Activated T-helper 9 cell treated with anti-CD3 and anti-CD28 coated beads, Interleukin-2, amount 50 U/mL, for 16 hours (primary cell): ENCODE results near the gene BAHCC1.

Source experiments
- DNase-seq: peaks from one replicate; pipeline ENCODE4 v3.0.0-alpha.2; 2020; ENCODE audit warnings: low read depth

The BAHCC1 gene

DNA sequence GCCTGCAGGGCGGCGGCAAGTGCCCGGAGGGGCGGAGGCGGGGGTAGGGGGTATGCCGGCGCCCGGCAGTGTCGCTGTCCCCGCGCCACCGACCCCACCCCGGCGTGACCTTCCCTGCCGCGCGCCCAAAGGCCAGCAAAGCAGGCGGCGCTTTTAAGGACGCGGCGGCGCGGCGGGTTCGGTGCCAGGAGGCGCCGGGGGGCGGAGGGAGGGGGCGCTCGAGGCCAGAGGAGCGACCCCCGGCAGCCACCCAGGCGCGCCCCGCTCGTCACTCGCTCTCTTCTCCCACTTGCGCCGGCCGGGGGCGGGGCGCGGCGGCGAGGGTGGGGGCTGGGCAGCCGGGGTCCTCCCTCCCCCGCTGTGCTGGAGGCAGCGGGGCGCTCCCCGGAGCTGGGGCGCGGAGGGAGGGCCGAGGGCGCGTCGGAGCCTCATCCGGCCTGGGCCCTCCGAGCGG, 8.6 kb upstream of the BAHCC1 start:
- no peak for DNase-seq

DNA sequence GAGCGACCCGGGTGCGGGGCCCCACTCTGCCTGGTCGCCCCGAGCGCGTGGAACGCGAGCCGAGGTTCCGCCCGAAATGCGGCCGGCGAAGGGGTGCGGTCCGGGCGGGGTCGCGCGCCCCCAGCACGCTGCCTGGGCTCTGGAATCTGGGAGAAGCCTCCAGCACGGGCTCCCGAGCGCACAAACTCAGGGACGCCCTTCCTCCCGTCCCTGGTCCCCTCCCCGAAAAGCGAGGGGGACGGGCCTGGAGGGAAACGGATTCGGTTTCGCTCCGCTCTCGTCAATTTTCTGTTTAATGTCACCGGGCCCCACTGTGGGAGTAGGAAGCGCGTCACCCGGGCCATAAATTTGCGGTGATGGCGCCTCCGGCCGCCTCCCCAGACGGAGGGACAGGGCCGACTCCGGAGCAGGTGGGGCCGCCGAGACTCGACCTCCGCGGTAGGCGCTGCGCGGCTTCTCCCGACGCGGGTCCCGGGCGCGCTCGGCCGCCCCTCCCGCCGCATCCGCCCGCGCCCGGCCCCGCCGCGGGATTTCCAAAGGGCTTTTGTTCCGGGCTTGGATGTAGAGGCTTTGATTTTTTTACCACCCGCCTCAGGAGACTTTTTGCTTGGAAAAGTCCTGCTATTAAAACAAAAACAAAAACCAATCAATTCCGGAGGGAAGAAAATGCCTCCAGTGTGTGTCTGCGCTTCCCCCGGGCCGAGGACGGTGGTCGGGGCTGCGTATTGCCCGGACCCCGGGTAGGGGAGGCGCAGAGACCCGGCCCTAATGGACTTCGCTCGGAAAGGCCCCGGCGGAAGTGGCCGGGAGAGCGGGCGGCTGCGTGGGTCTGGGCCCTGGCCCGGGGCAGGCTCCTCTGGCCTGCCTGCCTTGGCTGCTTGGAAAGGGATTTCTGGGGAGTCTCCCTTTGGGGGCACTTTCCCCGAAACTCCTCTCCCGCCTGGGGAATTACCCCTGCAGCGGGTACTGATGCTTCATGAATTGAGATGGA, 7.9 kb upstream of the BAHCC1 start:
- no peak for DNase-seq

DNA sequence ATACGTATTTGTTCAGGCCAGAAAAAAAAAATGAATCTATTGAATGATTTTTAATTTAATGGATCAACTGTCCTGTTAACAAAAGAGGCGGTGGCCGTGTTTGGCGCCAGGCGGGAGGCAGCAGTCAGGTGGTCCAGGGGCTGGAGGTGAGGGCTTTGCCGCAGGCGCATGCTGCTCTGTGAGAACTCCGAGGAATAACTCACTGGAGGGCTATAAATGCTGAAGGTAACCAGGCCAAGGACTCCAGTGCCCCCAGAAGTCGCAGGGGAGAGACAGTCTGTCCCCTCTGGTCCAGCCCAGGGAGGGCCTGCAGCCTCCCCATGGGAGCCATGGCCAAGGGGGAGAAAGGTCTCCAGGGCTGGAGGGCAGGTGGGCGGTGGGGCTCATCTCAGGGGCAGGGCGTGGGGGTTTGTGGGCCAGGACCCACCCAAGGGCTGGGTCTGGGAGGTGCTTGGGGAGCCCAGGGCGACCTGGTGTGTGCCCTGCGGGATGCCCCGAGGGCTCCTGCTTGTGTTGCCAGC, 7.1 kb upstream of the BAHCC1 start:
- DNase-seq = no peak

- DNase-seq = no peak
Measured at GRCh38 chr17:81388612-81389367, 6.5 kb upstream of the BAHCC1 start.

DNA sequence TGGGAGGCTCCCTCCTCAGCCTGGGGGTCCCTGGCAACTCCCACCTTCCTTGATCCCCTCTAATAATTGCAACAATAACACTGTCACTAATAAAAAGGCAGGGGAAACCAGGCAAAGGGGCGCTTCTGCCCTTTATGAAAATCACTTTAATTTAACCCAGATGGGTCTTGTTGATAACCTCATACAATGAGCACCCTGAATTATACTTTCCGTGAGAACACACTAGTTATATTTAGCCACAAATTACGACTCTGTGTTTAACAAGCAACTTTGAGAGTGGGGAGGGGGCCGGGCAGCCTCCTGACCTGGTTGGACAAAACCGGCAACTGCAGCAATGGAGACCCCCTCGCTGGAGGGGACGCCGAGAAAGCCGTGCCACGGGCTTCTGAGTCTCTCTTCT, 5.7 kb upstream of the BAHCC1 start:
- no peak for DNase-seq

- no peak for DNase-seq
Measured at GRCh38 chr17:81390029-81390872, 5.0 kb upstream of the BAHCC1 start.

DNA sequence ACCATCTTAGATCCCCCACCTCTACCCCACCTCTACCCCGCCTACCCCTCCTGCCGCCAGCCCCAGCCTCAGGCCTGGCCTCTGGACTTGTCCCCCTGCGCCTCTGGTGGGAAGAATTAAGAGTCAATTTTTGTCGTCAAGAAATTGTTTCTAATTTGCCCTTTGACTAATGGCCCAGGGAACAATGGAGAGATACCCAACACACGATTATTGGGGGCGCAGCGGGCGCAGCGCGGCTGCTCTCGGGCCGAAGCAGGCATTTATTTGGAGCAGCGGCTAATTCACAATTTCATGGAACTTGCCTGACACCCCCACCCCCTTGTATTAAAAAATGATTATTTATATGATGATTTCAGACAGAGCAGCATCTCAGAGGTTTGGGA, 4.4 kb upstream of the BAHCC1 start:
- DNase-seq = no peak

DNA sequence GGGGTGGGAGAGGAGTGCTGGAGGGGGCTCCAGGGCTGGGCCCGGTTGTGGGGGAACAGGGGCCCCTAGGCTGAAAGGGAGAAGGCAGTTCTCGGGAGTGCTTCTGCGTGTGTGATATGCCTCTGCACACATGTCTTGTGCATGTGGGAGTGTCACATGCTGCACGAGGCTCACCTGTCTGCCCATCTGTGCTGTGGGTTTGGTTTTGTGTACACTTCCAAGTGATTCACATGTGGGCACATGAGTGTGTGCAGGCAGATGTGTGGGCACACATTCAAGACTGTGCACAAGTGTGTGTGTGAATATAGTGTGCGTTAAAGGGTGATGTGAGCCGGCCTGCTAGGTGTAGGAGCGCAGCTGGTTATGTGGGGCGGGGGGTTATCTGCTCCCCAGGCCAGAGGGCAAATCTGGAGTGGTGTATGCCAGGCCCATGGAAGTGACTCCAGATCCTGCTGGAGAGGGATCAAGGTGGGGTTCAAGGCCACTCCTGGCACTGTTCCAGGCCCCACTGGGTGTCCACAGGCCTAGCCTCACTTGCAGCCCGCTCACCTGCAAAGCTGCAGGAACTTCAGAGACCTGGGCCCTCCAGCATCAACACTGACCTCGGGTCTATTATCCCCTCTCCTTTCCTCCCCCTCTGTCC, 3.8 kb upstream of the BAHCC1 start:
- DNase-seq = no peak

- DNase-seq = no peak
Measured at GRCh38 chr17:81391936-81392908, 3.0 kb upstream of the BAHCC1 start.

- no peak for DNase-seq
Measured at GRCh38 chr17:81392909-81393654, 2.2 kb upstream of the BAHCC1 start.

DNA sequence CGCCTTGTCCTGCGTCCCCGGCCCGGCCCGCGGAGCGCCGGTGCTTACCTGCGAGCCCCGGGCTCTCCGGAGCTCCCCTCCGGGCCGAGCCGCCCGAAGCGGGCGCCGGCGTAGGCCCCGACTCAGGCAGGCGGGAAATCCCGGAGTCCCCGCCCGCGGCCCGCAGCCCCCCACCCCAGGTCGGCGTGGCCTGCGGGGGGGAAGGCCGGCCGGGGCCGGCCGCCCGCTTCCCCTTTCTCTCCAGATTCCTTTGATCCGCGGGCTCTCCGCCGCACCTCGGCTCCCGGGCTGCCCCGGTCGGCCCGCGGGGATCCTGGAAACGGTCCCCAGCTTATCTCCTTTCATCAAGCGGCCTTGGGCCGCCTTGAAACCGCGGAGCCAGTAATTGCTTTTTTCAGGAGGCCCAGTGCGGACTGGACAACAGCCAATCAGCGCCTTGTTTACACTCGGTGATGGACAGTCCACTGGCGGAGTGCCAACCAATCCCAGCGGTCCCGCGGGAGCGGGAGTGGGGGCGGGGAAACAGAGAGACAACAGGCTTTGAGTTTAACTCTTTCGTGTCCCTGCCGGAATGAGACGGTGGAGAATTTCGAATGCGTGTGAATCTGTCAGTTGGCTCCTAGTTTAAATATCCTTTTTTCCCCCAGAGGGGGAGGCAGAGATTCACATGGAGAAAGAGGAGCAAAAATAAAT, 1.4 kb upstream of the BAHCC1 start:
- DNase-seq = no peak

GRCh38 chr17:81394377-81394920, 808 bp upstream of the BAHCC1 start:
- DNase-seq = no peak

- no peak for DNase-seq
Measured at GRCh38 chr17:81395600-81396277, 482 bp downstream of the BAHCC1 start.

- no peak for DNase-seq
Measured at GRCh38 chr17:81396278-81396721, 1.0 kb downstream of the BAHCC1 start.

DNA sequence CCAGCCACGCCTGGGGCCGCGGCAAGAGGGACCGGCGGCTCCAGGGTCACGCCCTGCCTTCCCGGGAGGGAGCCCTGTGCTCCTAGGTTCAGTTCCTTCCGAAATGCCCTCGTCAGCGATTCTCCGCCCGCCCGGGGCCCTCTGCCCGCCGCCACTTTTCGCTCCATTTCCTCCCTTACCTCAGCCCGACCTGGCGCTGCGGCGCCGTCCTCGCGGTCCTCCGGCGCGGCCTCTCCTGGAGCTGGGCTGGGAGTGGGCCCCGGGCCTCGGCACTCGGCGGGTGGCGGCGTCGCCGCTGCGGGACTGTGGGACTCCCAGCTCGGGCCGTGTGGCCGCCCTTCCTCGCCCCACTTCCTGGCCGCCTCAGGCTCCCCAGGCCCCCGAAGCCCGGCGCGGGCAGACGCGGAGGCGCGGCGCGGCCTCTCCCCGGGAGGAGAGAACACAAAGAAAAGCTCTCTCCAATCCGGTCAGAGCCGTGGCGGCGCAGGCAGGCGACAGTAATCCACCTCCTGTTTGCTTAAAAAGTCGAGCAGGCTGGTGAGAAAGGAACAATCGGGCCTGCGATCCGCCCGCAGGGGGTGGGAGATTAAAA, 1.6 kb downstream of the BAHCC1 start:
- DNase-seq = no peak

DNA sequence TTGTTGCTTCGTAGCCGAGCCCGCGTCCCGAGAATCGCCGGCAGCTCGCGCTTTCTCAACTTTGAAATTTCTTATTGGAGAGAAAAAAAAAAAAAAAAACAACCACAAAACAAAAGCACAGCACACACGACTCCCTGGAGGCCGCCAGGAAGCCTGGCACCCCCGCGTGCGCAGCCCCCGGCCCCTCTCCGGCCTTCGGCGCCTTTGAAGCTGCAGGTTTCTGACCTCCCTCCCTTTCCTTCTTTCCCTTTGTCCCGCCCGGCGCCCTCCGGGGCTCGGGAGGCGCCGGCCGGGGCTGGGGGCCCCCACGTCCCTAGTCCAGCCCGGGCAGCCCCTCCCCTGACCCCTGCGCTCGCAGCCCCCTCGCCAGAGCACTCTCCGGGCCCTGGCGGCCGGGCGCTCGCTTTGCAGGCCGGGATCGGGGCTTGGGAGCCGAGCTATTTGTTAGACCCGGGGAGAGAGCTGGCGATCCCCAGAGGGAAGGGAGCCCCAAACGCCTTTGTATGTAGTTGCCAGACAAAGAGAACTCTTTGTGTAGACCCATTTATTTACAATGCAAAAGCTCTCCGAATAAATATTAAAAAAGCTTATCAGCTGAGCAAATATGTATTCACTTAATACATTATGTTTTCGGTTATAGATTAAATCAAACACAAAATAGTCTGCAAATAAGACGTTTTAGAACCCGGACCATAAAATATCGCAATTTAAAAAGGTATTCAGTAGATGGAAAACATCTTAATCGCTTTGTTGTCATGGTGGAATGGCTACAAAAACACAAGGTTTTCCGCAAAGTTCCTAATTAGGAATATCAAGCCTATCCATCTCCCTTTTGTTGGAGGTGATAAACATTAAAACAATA, 2.3 kb downstream of the BAHCC1 start:
- DNase-seq = no peak
